T-helper 1 cell treated with Interleukin-12 subunit alpha and Interleukin-12 subunit beta and Interleukin-4 antibody, amounts not matched to agents 30 μg/mL and 1 μg/mL, for 36 hours (primary cell): ENCODE data around the gene TBX21.
"Not testable (repeated sequence)": the region's sequence is repeated elsewhere in the genome, so short reads cannot be mapped to it uniquely, and the experiment has no call there.

ENCODE experiments used
- H3K27ac Mint-ChIP-seq: one replicate; pipeline ENCODE4 v1.8.0; 2021; ENCODE audit warnings: mild to moderate bottlenecking, mixed read lengths
- H3K27me3 Mint-ChIP-seq: one replicate; pipeline ENCODE4 v1.8.0; 2021; ENCODE audit warnings: low read depth, mixed read lengths
- H3K36me3 Mint-ChIP-seq: one replicate; pipeline ENCODE4 v1.8.0; 2021; ENCODE audit warnings: low read depth, mixed read lengths
- H3K4me1 Mint-ChIP-seq: one replicate; pipeline ENCODE4 v1.8.0; 2021; ENCODE audit warnings: low read depth, mixed read lengths
- H3K4me3 Mint-ChIP-seq: one replicate; pipeline ENCODE4 v1.8.0; 2021; ENCODE audit warnings: mild to moderate bottlenecking, moderate library complexity, mixed read lengths
- H3K9me3 Mint-ChIP-seq: one replicate; pipeline ENCODE4 v1.8.0; 2021; ENCODE audit warnings: mixed read lengths

Gene TBX21

DNA sequence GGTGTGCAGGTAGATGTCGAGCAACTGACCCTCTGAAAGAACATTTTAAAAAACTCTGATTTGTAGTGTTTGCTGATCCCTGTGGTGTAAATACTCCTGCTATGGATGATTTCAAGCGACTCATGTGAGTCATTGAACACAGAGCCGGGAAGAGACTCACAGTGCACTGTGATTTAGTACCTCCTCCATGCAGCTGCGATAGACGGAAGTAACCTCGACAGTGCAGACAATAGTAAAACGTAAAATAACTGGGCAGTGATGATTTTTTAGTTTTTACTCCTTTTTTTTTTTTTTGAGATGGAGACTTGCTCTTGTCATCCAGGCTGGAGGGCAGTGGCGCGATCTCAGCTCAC is 8.7 kb downstream of the TBX21 start:
- H3K9me3 Mint-ChIP-seq: no peaks in the 10 kb centered on the region
- peaks cover 27% of the 10 kb centered on the region for H3K36me3 Mint-ChIP-seq
- H3K4me3 Mint-ChIP-seq: peak overlapping the region; percentile 28
- peak overlapping the region; percentile 62 for H3K27ac Mint-ChIP-seq
- peaks cover 35% of the 10 kb centered on the region for H3K4me1 Mint-ChIP-seq
- no peaks in the 10 kb centered on the region for H3K27me3 Mint-ChIP-seq

DNA sequence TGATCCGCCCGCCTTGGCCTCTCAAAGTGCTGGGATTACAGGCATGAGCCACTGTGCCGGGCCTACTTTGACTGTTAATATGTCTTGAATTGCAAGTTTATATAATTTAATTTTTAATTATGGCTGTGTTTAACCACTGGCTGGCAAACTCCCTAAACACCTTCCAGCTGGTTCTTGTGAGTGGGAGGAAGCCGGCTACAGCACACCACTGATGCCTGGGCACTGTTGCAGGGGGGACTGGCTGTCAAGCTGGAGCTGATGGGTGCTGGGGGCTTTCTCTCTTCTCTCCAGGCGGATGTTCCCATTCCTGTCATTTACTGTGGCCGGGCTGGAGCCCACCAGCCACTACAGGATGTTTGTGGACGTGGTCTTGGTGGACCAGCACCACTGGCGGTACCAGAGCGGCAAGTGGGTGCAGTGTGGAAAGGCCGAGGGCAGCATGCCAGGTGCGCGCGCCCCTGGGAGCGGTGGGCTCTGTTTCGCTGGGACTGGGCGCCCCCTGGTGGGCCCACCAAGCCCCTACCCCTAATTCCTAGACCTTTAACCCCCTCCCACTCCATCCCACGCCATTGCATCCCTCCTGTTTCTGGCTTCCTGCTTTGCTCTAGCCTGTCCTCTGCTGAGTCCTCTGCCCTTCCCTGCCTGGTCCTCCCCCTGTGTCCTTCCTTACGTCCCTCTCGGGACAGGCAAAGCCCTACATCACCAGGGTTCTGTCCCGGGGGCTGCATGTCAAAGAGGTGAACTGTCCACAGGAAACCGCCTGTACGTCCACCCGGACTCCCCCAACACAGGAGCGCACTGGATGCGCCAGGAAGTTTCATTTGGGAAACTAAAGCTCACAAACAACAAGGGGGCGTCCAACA is 9.5 kb downstream of the TBX21 start:
- peaks cover 22% of the 10 kb centered on the region for H3K36me3 Mint-ChIP-seq
- H3K9me3 Mint-ChIP-seq: no peaks in the 10 kb centered on the region
- H3K27me3 Mint-ChIP-seq: no peaks in the 10 kb centered on the region
- H3K4me1 Mint-ChIP-seq: peaks cover 30% of the 10 kb centered on the region
- no peak overlapping the region for H3K4me3 Mint-ChIP-seq
- H3K27ac Mint-ChIP-seq: no peak overlapping the region

DNA sequence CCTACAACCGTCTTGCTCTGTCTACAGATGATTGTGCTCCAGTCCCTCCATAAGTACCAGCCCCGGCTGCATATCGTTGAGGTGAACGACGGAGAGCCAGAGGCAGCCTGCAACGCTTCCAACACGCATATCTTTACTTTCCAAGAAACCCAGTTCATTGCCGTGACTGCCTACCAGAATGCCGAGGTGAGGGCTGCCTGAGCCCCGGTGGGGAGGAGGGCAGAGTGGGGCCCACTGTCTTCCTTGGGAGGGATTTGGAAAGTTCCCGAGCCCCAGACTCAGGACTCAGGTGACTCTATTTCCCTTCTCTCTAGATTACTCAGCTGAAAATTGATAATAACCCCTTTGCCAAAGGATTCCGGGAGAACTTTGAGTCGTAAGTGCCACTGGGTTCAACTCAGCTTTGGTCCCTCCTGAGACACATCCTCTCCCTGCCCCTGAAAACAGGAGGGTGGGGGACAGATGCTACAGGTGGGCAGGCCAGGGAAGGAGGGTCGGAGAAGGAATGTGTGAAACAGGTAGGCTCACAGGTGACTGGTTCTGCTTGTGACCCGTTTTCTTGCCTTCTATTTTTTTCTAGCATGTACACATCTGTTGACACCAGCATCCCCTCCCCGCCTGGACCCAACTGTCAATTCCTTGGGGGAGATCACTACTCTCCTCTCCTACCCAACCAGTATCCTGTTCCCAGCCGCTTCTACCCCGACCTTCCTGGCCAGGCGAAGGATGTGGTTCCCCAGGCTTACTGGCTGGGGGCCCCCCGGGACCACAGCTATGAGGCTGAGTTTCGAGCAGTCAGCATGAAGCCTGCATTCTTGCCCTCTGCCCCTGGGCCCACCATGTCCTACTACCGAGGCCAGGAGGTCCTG is 11.4 kb downstream of the TBX21 start:
- peaks cover 26% of the 10 kb centered on the region for H3K36me3 Mint-ChIP-seq
- no peak overlapping the region for H3K4me3 Mint-ChIP-seq

DNA sequence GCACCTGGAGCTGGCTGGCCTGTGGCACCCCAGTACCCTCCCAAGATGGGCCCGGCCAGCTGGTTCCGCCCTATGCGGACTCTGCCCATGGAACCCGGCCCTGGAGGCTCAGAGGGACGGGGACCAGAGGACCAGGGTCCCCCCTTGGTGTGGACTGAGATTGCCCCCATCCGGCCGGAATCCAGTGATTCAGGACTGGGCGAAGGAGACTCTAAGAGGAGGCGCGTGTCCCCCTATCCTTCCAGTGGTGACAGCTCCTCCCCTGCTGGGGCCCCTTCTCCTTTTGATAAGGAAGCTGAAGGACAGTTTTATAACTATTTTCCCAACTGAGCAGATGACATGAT is 12.0 kb downstream of the TBX21 start:
- H3K4me3 Mint-ChIP-seq: no peak overlapping the region
- H3K4me1 Mint-ChIP-seq: peaks cover 28% of the 10 kb centered on the region
- H3K27me3 Mint-ChIP-seq: no peaks in the 10 kb centered on the region
- H3K27ac Mint-ChIP-seq: no peak overlapping the region
- H3K36me3 Mint-ChIP-seq: peaks cover 26% of the 10 kb centered on the region
- H3K9me3 Mint-ChIP-seq: no peaks in the 10 kb centered on the region

More for the DNA sequence above, 11.4 kb downstream of the TBX21 start:
- no peaks in the 10 kb centered on the region for H3K27me3 Mint-ChIP-seq
- H3K4me1 Mint-ChIP-seq: peaks cover 28% of the 10 kb centered on the region
- no peaks in the 10 kb centered on the region for H3K9me3 Mint-ChIP-seq
- no peak overlapping the region for H3K27ac Mint-ChIP-seq

DNA sequence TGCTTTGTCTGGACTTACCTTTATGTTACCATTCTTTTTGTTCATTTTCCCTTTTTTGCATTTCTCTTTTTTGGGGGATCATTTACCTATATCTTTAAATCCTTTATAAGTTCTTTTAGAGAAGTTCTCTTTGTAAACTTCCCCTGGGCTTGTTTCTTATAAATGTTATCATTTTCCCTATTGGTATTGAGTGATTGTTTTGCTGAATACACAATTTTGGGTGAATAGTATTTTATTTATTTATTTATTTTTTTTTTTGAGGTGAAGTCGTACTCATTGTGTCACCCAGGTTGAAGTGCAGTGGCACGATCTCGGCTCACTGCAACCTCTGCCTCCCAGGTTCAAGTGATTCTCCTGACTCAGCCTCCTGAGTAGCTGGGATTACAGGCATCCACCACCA is 18.4 kb downstream of the TBX21 start:
- H3K9me3 Mint-ChIP-seq: no peaks in the 10 kb centered on the region
- H3K4me3 Mint-ChIP-seq: no peak overlapping the region
- H3K4me1 Mint-ChIP-seq: no peaks in the 10 kb centered on the region
- peaks cover 10% of the 10 kb centered on the region for H3K36me3 Mint-ChIP-seq
- no peaks in the 10 kb centered on the region for H3K27me3 Mint-ChIP-seq
- H3K27ac Mint-ChIP-seq: no peak overlapping the region

DNA sequence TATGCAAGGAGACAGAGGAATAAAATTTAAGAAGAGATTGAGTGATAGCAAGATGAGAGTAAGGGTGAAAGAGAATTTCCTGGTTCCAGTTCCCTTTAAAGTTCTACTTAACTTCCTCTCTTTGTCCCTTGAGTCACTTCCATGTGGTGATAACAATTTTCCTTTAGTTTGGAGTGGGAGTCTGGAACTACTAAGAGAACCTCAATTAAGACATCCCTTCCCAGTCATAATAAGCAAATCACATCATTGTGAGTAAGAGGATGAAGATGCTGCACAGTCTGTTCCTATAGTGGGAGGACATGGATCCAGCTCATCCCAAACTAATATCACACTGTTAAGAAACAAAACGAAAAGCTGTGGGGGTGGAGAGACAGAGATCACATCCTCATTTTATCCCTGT is 24.4 kb downstream of the TBX21 start:
- H3K4me3 Mint-ChIP-seq: no peak overlapping the region
- peaks cover 40% of the 10 kb centered on the region for H3K27me3 Mint-ChIP-seq
- H3K27ac Mint-ChIP-seq: no peak overlapping the region
- peaks cover 14% of the 10 kb centered on the region for H3K9me3 Mint-ChIP-seq
- H3K4me1 Mint-ChIP-seq: no peaks in the 10 kb centered on the region
- H3K36me3 Mint-ChIP-seq: peaks cover 2% of the 10 kb centered on the region

DNA sequence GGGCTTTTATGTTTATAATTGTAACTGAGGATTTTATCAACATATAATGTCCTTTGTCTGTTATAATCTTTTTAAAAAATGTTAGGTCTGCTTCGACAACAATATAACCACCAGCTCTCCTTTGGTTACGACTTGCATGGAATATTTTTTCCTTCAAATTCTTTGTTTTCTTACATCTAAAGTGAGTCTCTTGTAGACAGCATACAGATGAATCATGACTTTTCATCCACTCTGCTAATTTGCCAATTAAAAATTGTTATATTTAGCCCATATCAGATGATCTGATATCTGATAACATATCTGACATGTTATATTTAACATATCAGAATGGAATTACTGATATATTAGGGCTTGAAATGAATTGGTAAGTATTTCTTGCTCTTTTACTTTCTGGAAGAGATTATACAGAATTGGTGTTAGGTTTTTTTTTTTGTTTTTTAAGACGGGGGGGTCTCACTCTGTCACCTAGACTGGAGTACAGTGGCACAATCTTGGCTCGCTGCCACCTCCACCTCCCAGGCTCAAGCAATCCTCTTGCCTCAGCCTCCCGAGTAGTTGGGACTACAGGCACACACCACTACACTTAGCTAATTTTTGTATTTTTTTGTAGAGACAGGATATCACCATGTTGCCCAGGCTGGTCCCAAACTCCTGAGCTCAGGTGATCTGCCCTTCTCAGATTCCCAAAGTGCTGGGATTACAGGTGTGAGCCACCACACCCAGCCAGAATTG is 27.5 kb downstream of the TBX21 start:
- Mint-ChIP-seq H3K9me3 (peaks cover 14% of the 10 kb centered on the region), H3K36me3 (peaks cover 2% of the 10 kb centered on the region), H3K4me1 (no peaks in the 10 kb centered on the region), H3K4me3 (no peak overlapping the region), H3K27ac (no peak overlapping the region), H3K27me3 (peaks cover 48% of the 10 kb centered on the region)

DNA sequence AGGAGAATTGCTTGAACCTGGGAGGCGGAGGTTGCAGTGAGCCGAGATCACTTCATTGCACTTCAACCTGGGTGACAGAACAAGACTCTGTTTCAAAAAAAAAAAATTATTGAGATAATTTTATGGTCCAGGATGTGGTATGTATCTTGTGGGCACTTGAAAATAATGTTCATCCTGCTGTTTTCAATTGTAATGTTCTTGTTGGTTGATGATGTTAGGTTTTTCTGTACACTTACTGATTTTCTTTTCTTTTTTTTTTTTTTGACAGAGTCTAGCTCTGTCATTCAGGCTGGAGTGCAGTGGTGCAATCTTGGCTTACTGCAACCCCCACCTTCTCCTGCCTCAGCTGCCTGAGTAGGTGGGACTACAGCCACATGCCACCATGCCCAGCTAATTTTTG is 29.7 kb downstream of the TBX21 start:
- H3K27ac Mint-ChIP-seq: no peak overlapping the region
- H3K9me3 Mint-ChIP-seq: peaks cover 14% of the 10 kb centered on the region
- H3K4me3 Mint-ChIP-seq: no peak overlapping the region
- H3K27me3 Mint-ChIP-seq: peaks cover 49% of the 10 kb centered on the region
- no peaks in the 10 kb centered on the region for H3K36me3 Mint-ChIP-seq
- H3K4me1 Mint-ChIP-seq: no peaks in the 10 kb centered on the region

DNA sequence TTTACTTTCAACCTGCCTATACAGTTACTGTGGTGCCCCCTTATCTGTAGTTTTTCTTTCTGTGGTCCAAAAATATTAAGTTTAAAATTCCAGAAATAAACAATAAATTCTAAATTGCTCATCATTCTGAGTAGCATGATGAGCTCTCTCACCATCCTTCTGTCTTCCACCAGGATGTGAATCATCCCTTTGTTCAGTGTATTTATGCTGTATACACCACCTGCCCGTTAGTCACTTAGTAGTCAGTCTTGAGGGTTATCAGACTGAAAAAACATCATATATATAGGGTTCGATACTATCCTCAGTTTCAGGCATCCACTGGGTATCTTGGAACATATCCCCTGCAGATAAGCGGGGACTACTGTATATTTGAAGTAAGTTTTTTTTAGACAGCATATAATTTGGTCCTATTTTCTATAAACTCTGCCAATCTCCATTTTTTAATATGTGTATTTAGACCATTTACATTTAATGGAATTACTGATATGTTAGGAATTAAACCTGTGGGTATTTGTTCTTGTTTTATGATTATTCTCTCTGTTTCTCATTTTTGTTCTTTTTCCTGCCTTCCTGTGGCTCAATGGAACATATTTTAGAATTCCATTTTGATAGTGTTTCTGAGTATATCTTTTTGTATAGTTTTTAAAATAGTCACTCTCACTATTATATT is 31.0 kb downstream of the TBX21 start:
- Mint-ChIP-seq H3K36me3 (no peaks in the 10 kb centered on the region), H3K4me1 (no peaks in the 10 kb centered on the region), H3K4me3 (no peak overlapping the region), H3K27ac (no peak overlapping the region), H3K9me3 (peaks cover 14% of the 10 kb centered on the region), H3K27me3 (peaks cover 39% of the 10 kb centered on the region)

DNA sequence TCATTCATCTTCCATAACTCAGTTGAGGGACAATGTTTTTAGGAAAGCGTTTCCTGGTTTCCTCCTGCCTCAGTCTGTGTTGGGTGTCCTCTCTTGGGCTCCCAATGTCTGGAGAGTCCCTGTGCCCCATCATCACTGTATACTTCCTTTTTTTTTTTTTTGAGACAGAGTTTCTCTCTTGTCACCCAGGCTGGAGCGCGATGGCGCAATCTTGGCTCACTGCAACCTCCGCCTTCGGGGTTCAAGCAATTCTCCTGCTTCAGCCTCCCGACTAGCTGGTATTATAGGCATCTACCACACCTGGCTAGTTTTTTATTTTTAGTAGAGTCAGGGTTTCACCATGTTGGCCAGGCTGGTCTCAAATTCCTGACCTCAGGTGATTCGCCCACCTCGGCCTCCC is 40.6 kb downstream of the TBX21 start:
- not testable (repeated sequence) for H3K27ac Mint-ChIP-seq, H3K4me1 Mint-ChIP-seq, H3K4me3 Mint-ChIP-seq, H3K9me3 Mint-ChIP-seq, H3K36me3 Mint-ChIP-seq
- peaks cover 34% of the 10 kb centered on the region for H3K27me3 Mint-ChIP-seq

DNA sequence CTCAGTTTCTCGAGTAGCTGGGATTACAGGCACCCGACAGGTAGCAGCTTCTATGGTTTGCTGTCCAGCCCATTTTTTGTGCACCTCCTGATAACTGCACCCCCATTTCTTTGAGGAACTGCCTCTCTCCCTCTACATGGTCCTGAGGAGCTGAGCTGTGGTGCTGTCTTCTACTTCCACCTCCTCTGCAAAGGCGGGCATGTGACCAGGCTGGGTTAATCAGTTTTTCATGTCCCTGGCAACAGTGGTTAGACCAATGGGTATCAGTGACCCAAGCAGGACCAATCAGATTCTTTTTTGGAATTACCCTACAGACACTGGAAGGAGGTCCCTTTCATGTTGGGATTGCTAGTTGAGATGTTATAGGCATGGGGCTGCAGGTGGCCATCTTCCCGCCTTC is 41.3 kb downstream of the TBX21 start:
- no peaks in the 10 kb centered on the region for H3K36me3 Mint-ChIP-seq
- H3K9me3 Mint-ChIP-seq: peaks cover 7% of the 10 kb centered on the region
- no peak overlapping the region for H3K4me3 Mint-ChIP-seq
- H3K27ac Mint-ChIP-seq: no peak overlapping the region
- H3K27me3 Mint-ChIP-seq: peaks cover 39% of the 10 kb centered on the region
- H3K4me1 Mint-ChIP-seq: peaks cover 3% of the 10 kb centered on the region

DNA sequence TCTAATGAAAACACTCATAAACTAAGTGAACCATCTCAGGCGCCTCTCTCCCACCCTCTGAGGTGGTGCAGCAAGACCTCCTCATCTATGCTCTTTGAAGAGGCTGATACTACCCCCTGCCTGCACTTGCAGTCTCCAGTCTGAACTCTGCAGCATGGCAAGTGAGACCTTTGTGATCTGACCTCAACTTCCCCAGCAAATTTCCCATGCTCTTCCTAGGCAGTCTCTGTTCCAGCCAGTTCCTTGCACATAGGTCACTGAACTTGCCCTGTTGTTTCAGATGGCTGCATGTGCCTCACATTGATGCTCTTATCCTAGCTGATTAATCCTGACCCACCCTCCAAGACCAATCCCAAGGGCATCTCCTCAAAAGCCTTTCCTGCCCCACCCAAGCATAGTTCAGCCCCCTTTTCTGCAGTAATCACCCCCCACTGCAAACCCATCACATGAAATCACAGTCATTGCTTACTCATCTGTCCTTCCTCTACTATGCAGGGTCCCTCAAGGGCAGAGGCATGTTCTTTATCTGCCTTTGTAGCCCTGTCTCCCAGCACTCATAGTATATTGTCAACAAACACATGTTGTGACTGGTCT is 42.0 kb downstream of the TBX21 start:
- Mint-ChIP-seq H3K4me1 (peaks cover 3% of the 10 kb centered on the region), H3K27ac (no peak overlapping the region), H3K4me3 (no peak overlapping the region), H3K27me3 (peaks cover 47% of the 10 kb centered on the region), H3K36me3 (no peaks in the 10 kb centered on the region), H3K9me3 (peaks cover 7% of the 10 kb centered on the region)

DNA sequence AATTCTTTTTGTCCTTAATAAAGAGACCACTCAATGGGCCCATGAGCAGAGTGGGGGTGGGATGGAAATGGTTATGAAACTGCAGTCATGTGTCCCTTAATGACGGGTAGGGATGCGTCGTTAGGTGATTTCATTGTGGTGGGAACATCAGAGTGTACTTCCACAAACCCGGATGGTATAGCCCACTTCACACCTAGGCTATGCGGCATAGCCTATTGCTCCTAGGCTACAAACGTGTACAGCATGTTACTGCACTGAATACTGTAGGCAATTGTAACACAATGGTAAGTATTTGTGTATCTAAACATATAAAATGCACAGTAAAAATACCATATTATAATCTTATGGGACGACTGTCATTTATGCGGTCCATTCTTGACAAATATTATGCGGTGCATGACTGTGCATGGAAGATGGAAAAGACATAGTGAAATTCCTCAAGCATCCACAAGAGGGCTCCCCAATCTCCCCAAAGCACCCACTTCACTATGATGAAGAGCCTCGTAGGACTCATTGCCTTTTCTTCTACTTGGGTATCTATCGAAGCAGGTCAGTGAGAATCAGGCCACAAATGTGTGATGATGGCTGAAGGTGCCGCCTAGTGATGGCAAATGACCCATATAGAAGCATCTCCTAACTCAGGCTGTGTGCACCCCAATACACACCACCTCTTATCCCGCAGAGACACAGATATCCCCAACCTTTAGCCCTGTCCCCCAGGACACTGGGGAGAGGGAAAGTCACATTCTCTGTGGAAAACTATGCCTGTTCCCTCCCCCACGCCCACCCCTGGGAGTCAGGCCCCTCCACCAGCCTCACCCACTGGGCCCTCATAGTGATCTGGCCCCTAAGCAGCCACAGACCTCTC is 43.5 kb downstream of the TBX21 start:
- H3K27me3 Mint-ChIP-seq: peaks cover 59% of the 10 kb centered on the region
- no peaks in the 10 kb centered on the region for H3K36me3 Mint-ChIP-seq
- peaks cover 3% of the 10 kb centered on the region for H3K4me1 Mint-ChIP-seq
- no peak overlapping the region for H3K27ac Mint-ChIP-seq
- H3K4me3 Mint-ChIP-seq: no peak overlapping the region
- no peaks in the 10 kb centered on the region for H3K9me3 Mint-ChIP-seq
